Right kidney (tissue), 1 donor: ENCODE measurements around the gene ERBB3.

ENCODE experiments used
- DNase-seq: peaks from one replicate; pipeline ENCODE4 v3.0.0-alpha.2; 2016

Gene ERBB3

GRCh38 chr12:56110571-56110970 lies 30.6 kb downstream of the ERBB3 start:
- DNase-seq, result no peak

- no peak for DNase-seq
These were observed 34.1 kb downstream of the ERBB3 start for GRCh38 chr12:56114084-56114483.

GRCh38 chr12:56115329-56115728 lies 35.4 kb downstream of the ERBB3 start:
- no peak for DNase-seq

- DNase-seq, result peak; percentile 99
These were observed 36.5 kb downstream of the ERBB3 start, which contains the start of gene RPL41 for GRCh38 chr12:56116267-56117081. Gene RPL41 (plus strand): TSS chr12:56116633.

- peak; percentile 25 for DNase-seq
These were observed 37.2 kb downstream of the ERBB3 start for GRCh38 chr12:56117082-56117706.

GRCh38 chr12:56117778-56118687 lies 38.1 kb downstream of the ERBB3 start, which contains the start of gene ZC3H10:
Gene ZC3H10 (plus strand): TSS chr12:56118266. CDS start chr12:56120563, 2,297 bp downstream.
- DNase-seq, result peak; percentile 95

GRCh38 chr12:56118688-56119357 lies 38.9 kb downstream of the ERBB3 start:
- peak; percentile 51 for DNase-seq

- peak; percentile 56 for DNase-seq
These were observed 39.4 kb downstream of the ERBB3 start for GRCh38 chr12:56119361-56119796.

GRCh38 chr12:56120158-56120846 lies 40.3 kb downstream of the ERBB3 start:
- DNase-seq, result no peak

- DNase-seq, result no peak
These were observed 41.4 kb downstream of the ERBB3 start for GRCh38 chr12:56121204-56121870.

GRCh38 chr12:56122637-56123036 lies 42.7 kb downstream of the ERBB3 start:
- no peak for DNase-seq

GRCh38 chr12:56124133-56124532 lies 44.2 kb downstream of the ERBB3 start:
- DNase-seq, result no peak

- DNase-seq, result no peak
These were observed 46.8 kb downstream of the ERBB3 start for GRCh38 chr12:56126732-56127239.

GRCh38 chr12:56127485-56127887 lies 47.5 kb downstream of the ERBB3 start:
- DNase-seq, result no peak

GRCh38 chr12:56127888-56128669 lies 48.1 kb downstream of the ERBB3 start, which contains the start of gene ESYT1:
Gene ESYT1 (plus strand): TSS chr12:56128267. CDS start chr12:56128320, 53 bp downstream.
- peak; percentile 87 for DNase-seq

- no peak for DNase-seq
These were observed 48.8 kb downstream of the ERBB3 start for GRCh38 chr12:56128670-56129205.

- DNase-seq, result peak; percentile 80
These were observed 49.4 kb downstream of the ERBB3 start for GRCh38 chr12:56129206-56129941.

GRCh38 chr12:56129942-56130495 lies 50.1 kb downstream of the ERBB3 start:
- DNase-seq, result no peak
